DOHH2 (cell line): Measurements from ENCODE around the gene ATP2A2.

ENCODE experiments used
- H3F3A ChIP-seq: fragments of 200-600 bp; sonication (generic), shearing (Covaris generic); 2 replicates; pipeline ENCODE4 v1.6.0; 2016; ENCODE audit warnings: antibody characterized with exemption, mild to moderate bottlenecking; ENCODE audit not compliant: control insufficient read depth, insufficient read depth
- H3K27ac ChIP-seq: fragments of 200-600 bp; sonication (generic); 2 replicates; pipeline ENCODE4 v1.5.1; 2014; ENCODE audit warnings: low read depth, mild to moderate bottlenecking, low read length, moderate library complexity
- H3K27me3 ChIP-seq: fragments of 200-600 bp; sonication (generic); 2 replicates; pipeline ENCODE4 v1.6.1; 2014; ENCODE audit warnings: mild to moderate bottlenecking, low read length, mixed read lengths; ENCODE audit not compliant: control insufficient read depth
- H3K36me3 ChIP-seq: fragments of 200-600 bp; sonication (generic); 2 replicates; pipeline ENCODE4 v1.6.1; 2014; ENCODE audit warnings: mild to moderate bottlenecking, low read length, moderate library complexity, mixed read lengths; ENCODE audit not compliant: control insufficient read depth
- H3K4me1 ChIP-seq: fragments of 200-600 bp; sonication (generic); 2 replicates; pipeline ENCODE4 v1.6.1; 2014; ENCODE audit warnings: mild to moderate bottlenecking, low read length, mixed read lengths; ENCODE audit not compliant: control insufficient read depth
- H3K4me2 ChIP-seq: fragments of 200-600 bp; sonication (generic); 2 replicates; pipeline ENCODE4 v1.6.0; 2014; ENCODE audit warnings: mild to moderate bottlenecking, low read length, moderate library complexity
- H3K4me3 ChIP-seq: fragments of 200-600 bp; sonication (generic); 2 replicates; pipeline ENCODE4 v1.5.1; 2014; ENCODE audit warnings: mild to moderate bottlenecking, low read length, mixed read lengths
- H3K79me2 ChIP-seq: fragments of 200-600 bp; sonication (generic); 2 replicates; pipeline ENCODE4 v1.6.1; 2014; ENCODE audit warnings: mild to moderate bottlenecking, low read length, mixed read lengths; ENCODE audit not compliant: control insufficient read depth
- H3K9me2 ChIP-seq: fragments of 200-600 bp; sonication (generic); replicated peaks from 2 replicates; pipeline ENCODE4 v1.6.1; 2014; ENCODE audit warnings: mild to moderate bottlenecking, low read length, mixed read lengths; ENCODE audit not compliant: control insufficient read depth
- H3K9me3 ChIP-seq: fragments of 200-600 bp; sonication (generic); 2 replicates; pipeline ENCODE4 v1.6.1; 2014; ENCODE audit warnings: antibody characterized with exemption, low read length, mixed read lengths; ENCODE audit not compliant: control insufficient read depth, insufficient read depth
- H4K20me1 ChIP-seq: fragments of 200-600 bp; sonication (generic); 2 replicates; pipeline ENCODE4 v1.6.0; 2014; ENCODE audit warnings: low read depth, mild to moderate bottlenecking, antibody characterized with exemption, low read length, moderate library complexity; ENCODE audit not compliant: control insufficient read depth, insufficient read depth
- EZH2phosphoT487 ChIP-seq: fragments of 200-600 bp; sonication (generic); IDR thresholded peaks from 2 replicates; pipeline ENCODE4 v1.6.1; 2017; ENCODE audit warnings: borderline replicate concordance, mild to moderate bottlenecking, antibody characterized with exemption, low read length, moderate library complexity, mixed read lengths
- TF ChIP-seq, protein P1 (sequence below): fragments of 200-600 bp; sonication (generic); IDR thresholded peaks from one replicate; pipeline ENCODE4 v1.5.1; 2014; ENCODE audit warnings: antibody characterized with exemption, mild to moderate bottlenecking, low read depth, low read length; ENCODE audit not compliant: poor library complexity, severe bottlenecking

The ATP2A2 gene

DNA sequence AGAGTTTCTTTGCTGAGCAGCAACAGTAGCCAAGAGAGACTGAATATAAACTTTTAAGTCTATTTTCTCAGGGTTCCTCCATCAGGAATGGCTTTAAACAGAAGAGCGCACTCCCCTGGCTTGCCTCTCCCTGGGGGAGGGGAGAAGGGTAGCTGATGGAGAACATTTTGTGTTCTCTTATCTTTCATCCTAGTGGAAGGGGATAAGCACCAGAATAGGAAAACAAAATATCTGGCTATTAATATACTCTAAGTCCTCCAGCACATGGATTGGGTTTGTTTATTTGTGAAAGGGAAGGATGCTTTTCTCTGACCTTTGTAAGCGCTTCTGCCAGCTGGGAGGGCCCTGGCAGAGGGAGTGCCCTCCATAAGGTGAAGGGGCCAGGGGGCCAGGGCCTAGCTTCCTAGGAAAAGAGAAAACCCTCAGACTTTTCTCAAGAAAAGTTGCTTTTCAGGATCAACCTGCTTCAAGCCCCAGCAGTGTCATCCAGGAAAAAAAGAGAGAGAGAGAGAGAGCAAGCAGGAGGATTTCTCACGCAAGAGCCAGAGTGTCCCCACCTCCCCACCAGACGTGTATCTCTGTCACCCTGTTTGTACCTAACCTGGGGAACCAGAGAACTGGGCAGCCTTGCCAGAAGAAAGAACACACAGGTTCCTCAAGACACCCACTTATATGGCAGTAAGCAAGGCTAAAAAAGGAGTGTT lies 34.3 kb upstream of the ATP2A2 start:
- Histone ChIP-seq H3K27me3 (0 out of 2 replicates have a peak, but pooled peaks cover 4% of the 10 kb centered on the region), H4K20me1 (no peaks in the 10 kb centered on the region), H3K79me2 (no peaks in the 10 kb centered on the region), H3K9me3 (no peaks in the 10 kb centered on the region), H3K9me2 (no peaks in the 10 kb centered on the region), H3K27ac (no peak overlapping the region), H3K4me3 (no peak overlapping the region), H3F3A (no peaks in the 10 kb centered on the region), H3K4me1 (peaks cover 11% of the 10 kb centered on the region), H3K4me2 (no peak overlapping the region), H3K36me3 (no peaks in the 10 kb centered on the region)
- TF ChIP-seq EZH2phosphoT487 = no peak
- TF ChIP-seq, protein P1, sequence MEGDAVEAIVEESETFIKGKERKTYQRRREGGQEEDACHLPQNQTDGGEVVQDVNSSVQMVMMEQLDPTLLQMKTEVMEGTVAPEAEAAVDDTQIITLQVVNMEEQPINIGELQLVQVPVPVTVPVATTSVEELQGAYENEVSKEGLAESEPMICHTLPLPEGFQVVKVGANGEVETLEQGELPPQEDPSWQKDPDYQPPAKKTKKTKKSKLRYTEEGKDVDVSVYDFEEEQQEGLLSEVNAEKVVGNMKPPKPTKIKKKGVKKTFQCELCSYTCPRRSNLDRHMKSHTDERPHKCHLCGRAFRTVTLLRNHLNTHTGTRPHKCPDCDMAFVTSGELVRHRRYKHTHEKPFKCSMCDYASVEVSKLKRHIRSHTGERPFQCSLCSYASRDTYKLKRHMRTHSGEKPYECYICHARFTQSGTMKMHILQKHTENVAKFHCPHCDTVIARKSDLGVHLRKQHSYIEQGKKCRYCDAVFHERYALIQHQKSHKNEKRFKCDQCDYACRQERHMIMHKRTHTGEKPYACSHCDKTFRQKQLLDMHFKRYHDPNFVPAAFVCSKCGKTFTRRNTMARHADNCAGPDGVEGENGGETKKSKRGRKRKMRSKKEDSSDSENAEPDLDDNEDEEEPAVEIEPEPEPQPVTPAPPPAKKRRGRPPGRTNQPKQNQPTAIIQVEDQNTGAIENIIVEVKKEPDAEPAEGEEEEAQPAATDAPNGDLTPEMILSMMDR = no peak

DNA sequence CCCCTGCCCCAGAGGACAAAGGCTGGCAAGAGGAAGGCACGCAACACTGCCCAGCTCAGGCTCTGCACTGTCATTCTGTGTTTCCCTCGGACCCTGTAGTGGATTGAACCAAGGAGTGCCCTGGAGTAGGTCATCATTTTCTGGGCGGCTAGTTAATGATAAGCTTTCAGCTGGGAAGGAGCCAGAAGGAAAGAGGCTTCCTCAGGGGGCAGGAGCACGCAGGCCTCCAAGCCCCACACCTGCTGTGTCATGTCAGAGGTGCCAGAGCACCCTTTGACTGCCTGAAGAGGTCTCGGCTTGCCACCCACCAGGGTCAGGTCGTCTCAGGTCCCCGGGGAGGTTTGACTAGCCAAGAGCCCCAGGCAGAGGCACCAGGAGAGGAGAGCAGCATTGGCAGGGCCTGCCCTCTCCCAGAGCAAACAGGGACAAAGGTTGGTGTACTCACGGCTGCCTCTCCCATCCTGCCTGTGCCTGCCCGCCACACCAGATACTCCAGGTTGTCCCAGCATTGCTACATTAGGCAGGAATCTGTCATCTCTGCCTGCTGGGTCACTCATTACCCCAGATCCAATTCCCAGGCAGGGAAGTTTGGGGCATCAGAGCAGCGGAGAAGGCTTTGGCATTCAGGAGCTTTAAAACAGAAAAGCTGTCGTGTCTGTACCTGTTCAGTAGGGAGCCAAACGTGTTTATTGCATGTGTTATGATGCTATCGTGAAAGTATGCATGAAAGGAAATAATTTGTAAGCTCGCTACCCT lies 33.5 kb upstream of the ATP2A2 start:
- Histone ChIP-seq H3K27ac (no peak overlapping the region), H3K36me3 (no peaks in the 10 kb centered on the region), H3K9me2 (no peaks in the 10 kb centered on the region), H3K27me3 (0 out of 2 replicates have a peak, but pooled peaks cover 4% of the 10 kb centered on the region), H3K79me2 (no peaks in the 10 kb centered on the region), H4K20me1 (no peaks in the 10 kb centered on the region), H3K4me1 (peaks cover 11% of the 10 kb centered on the region), H3F3A (no peaks in the 10 kb centered on the region), H3K4me3 (no peak overlapping the region), H3K4me2 (no peak overlapping the region), H3K9me3 (no peaks in the 10 kb centered on the region)
- no peak for TF ChIP-seq EZH2phosphoT487
- TF ChIP-seq, protein P1 = no peak

DNA sequence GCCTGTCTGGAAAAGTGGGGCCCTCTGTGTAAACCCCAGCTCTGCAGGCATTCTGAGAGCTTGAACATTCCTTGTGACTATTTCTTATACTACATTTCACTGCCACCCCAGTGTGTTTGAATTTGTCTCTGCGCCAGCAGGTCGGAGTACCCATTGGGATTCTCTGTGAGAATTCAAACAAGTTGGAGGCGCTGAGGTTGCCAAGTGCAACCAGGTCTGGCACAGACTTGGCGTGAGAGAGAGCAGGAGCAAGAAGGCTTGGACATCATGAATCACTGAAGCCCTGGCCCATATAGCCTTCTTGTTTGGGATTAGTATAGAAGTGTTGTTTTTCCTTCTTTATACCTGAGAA lies 33.0 kb upstream of the ATP2A2 start:
- no peak overlapping the region for H3K27ac ChIP-seq
- H3K9me3 ChIP-seq = no peaks in the 10 kb centered on the region
- H3K27me3 ChIP-seq = 0 out of 2 replicates have a peak, but pooled peaks cover 4% of the 10 kb centered on the region
- H4K20me1 ChIP-seq = no peaks in the 10 kb centered on the region
- peaks cover 11% of the 10 kb centered on the region for H3K4me1 ChIP-seq
- no peaks in the 10 kb centered on the region for H3K9me2 ChIP-seq
- H3F3A ChIP-seq = no peaks in the 10 kb centered on the region
- no peaks in the 10 kb centered on the region for H3K36me3 ChIP-seq
- H3K79me2 ChIP-seq = no peaks in the 10 kb centered on the region
- no peak overlapping the region for H3K4me3 ChIP-seq
- no peak overlapping the region for H3K4me2 ChIP-seq
- no peak for TF ChIP-seq EZH2phosphoT487
- TF ChIP-seq, protein P1 = no peak
